H9 (cell line): ENCODE results near the gene SMCO3. TPM values are rescaled to one million over a fixed set of nuclear protein-coding genes. Genes with fewer than 3 reads are reported as not detected.

Experiments
- DNase-seq: peaks from one replicate; pipeline ENCODE4 v3.0.0-alpha.2; 2017
- H2AFZ ChIP-seq: one replicate; pipeline ENCODE4 v1.6.1; 2013; ENCODE audit warnings: mild to moderate bottlenecking, low read length, control low read depth, moderate library complexity
- H2AK5ac ChIP-seq: 2 replicates; pipeline ENCODE4 v1.6.1; 2013; ENCODE audit warnings: low read length, control low read depth, mixed read lengths; ENCODE audit not compliant: insufficient read length
- H2BK120ac ChIP-seq: one replicate; pipeline ENCODE4 v1.6.1; 2013; ENCODE audit warnings: low read depth, mild to moderate bottlenecking, low read length, control low read depth, inconsistent platforms; ENCODE audit not compliant: poor library complexity, severe bottlenecking
- H2BK12ac ChIP-seq: 2 replicates; pipeline ENCODE4 v1.6.1; 2013; ENCODE audit warnings: low read length, control low read depth, mixed read lengths, low read depth; ENCODE audit not compliant: insufficient read length
- H2BK15ac ChIP-seq: 2 replicates; pipeline ENCODE4 v1.6.1; 2013; ENCODE audit warnings: low read depth, low read length, control low read depth
- H2BK20ac ChIP-seq: one replicate; pipeline ENCODE4 v1.6.1; 2013; ENCODE audit warnings: low read depth, mild to moderate bottlenecking, low read length, control low read depth, inconsistent platforms; ENCODE audit not compliant: poor library complexity, severe bottlenecking
- H2BK5ac ChIP-seq: 2 replicates; pipeline ENCODE4 v1.6.1; 2013; ENCODE audit warnings: low read length, control low read depth, mixed read lengths; ENCODE audit not compliant: insufficient read length
- H3K14ac ChIP-seq: 2 replicates; pipeline ENCODE4 v1.6.1; 2013; ENCODE audit warnings: low read length, control low read depth; ENCODE audit not compliant: insufficient read depth
- H3K18ac ChIP-seq: 2 replicates; pipeline ENCODE4 v1.6.1; 2013; ENCODE audit warnings: low read depth, mild to moderate bottlenecking, mixed read lengths, low read length, control low read depth; ENCODE audit not compliant: insufficient read length
- H3K23ac ChIP-seq: 2 replicates; pipeline ENCODE4 v1.6.1; 2013; ENCODE audit warnings: low read length, control low read depth, mixed read lengths, low read depth; ENCODE audit not compliant: insufficient read length
- H3K23me2 ChIP-seq: 2 replicates; pipeline ENCODE4 v1.6.1; 2013; ENCODE audit warnings: low read depth, mild to moderate bottlenecking, mixed read lengths, low read length, control low read depth; ENCODE audit not compliant: insufficient read length, poor library complexity, severe bottlenecking
- H3K27ac ChIP-seq: 2 replicates; pipeline ENCODE4 v1.5.1; 2013; ENCODE audit warnings: low read length, control low read depth, mixed read lengths, low read depth; ENCODE audit not compliant: insufficient read length
- H3K27me3 ChIP-seq: 2 replicates; pipeline ENCODE4 v1.6.1; 2013; ENCODE audit warnings: low read length, control low read depth, inconsistent platforms; ENCODE audit not compliant: insufficient read depth
- H3K4ac ChIP-seq: 2 replicates; pipeline ENCODE4 v1.6.1; 2013; ENCODE audit warnings: low read depth, mild to moderate bottlenecking, control low read depth, inconsistent platforms, low read length, moderate library complexity
- H3K4me1 ChIP-seq: 2 replicates; pipeline ENCODE4 v1.6.1; 2013; ENCODE audit warnings: low read length, control low read depth, inconsistent platforms; ENCODE audit not compliant: insufficient read depth
- H3K4me2 ChIP-seq: 2 replicates; pipeline ENCODE4 v1.6.1; 2013; ENCODE audit warnings: low read length, control low read depth, mixed read lengths; ENCODE audit not compliant: insufficient read length, insufficient read depth
- H3K56ac ChIP-seq: 2 replicates; pipeline ENCODE4 v1.6.1; 2013; ENCODE audit warnings: low read depth, mild to moderate bottlenecking, mixed read lengths, low read length, control low read depth; ENCODE audit not compliant: insufficient read length
- H3K79me1 ChIP-seq: 2 replicates; pipeline ENCODE4 v1.6.1; 2013; ENCODE audit warnings: low read depth, mild to moderate bottlenecking, moderate library complexity, low read length, control low read depth, inconsistent platforms; ENCODE audit not compliant: insufficient read depth, poor library complexity, severe bottlenecking
- H3K79me2 ChIP-seq: 2 replicates; pipeline ENCODE4 v1.6.1; 2013; ENCODE audit warnings: low read length, control low read depth, inconsistent platforms; ENCODE audit not compliant: insufficient read depth
- H3K9ac ChIP-seq: 2 replicates; pipeline ENCODE4 v1.6.1; 2013; ENCODE audit warnings: low read length, control low read depth, mixed read lengths; ENCODE audit not compliant: insufficient read length; ENCODE audit errors: extremely low read depth
- H3K9me3 ChIP-seq: one replicate; pipeline ENCODE4 v1.6.1; 2013; ENCODE audit warnings: low read depth, low read length, inconsistent platforms; ENCODE audit not compliant: control insufficient read depth
- H3T11ph ChIP-seq: one replicate; pipeline ENCODE4 v1.6.1; 2013; ENCODE audit warnings: mild to moderate bottlenecking, low read length, control low read depth, inconsistent platforms
- H4K20me1 ChIP-seq: one replicate; pipeline ENCODE4 v1.6.1; 2013; ENCODE audit not compliant: control insufficient read depth, insufficient read length, insufficient read depth
- H4K5ac ChIP-seq: 2 replicates; pipeline ENCODE4 v1.6.1; 2013; ENCODE audit warnings: low read depth, mild to moderate bottlenecking, mixed read lengths, low read length, control low read depth; ENCODE audit not compliant: insufficient read length
- H4K8ac ChIP-seq: replicated peaks from 2 replicates; pipeline ENCODE4 v1.6.1; 2013; ENCODE audit warnings: low read length, control low read depth, mixed read lengths, low read depth; ENCODE audit not compliant: insufficient read length
- H4K91ac ChIP-seq: 2 replicates; pipeline ENCODE4 v1.6.1; 2013; ENCODE audit warnings: low read depth, mild to moderate bottlenecking, moderate library complexity, mixed read lengths, low read length, control low read depth; ENCODE audit not compliant: insufficient read length
- H3K27ac Mint-ChIP-seq, 3 experiments: 2 replicates in 2 of 3; 3 replicates in 1 of 3; pipeline ENCODE4 v1.8.0; 2020 to 2021; ENCODE audit warnings: mixed read lengths in 3 of 3, mild to moderate bottlenecking in 1 of 3, moderate library complexity in 1 of 3
- H3K27me3 Mint-ChIP-seq: 2 replicates; pipeline ENCODE4 v1.8.0; 2021; ENCODE audit warnings: low read depth, mild to moderate bottlenecking, moderate library complexity, mixed read lengths
- H3K36me3 Mint-ChIP-seq, 3 experiments: 2 replicates in 2 of 3; 3 replicates in 1 of 3; pipeline ENCODE4 v1.8.0; 2020 to 2021; ENCODE audit warnings: low read depth in 3 of 3, mixed read lengths in 3 of 3; ENCODE audit not compliant: insufficient read depth in 1 of 3
- H3K4me1 Mint-ChIP-seq, 2 experiments: 2 replicates each; pipeline ENCODE4 v1.8.0; 2020; ENCODE audit warnings: mixed read lengths in 2 of 2
- H3K4me3 Mint-ChIP-seq, 2 experiments: 2 replicates in 1 of 2; 3 replicates in 1 of 2; pipeline ENCODE4 v1.8.0; 2020 to 2021; ENCODE audit warnings: mild to moderate bottlenecking in 2 of 2, mixed read lengths in 2 of 2, moderate library complexity in 1 of 2
- H3K9me3 Mint-ChIP-seq, 2 experiments: 2 replicates in 1 of 2; 3 replicates in 1 of 2; pipeline ENCODE4 v1.8.0; 2020; ENCODE audit warnings: mild to moderate bottlenecking in 2 of 2, mixed read lengths in 2 of 2, moderate library complexity in 1 of 2
- CTCF ChIP-seq: fragments of 200-600 bp; sonication (generic); conservative IDR thresholded peaks from 3 replicates; pipeline ENCODE4 v1.8.0; 2021; ENCODE audit warnings: antibody characterized with exemption, mild to moderate bottlenecking
- WGBS: extraction: QIAGEN DNeasy Blood & Tissue Kit; methylation state at CpG from one replicate; pipeline ENCODE4 v1.1.7; 2013; ENCODE audit warnings: missing lambda C conversion rate, low lambda C conversion rate, mixed read lengths; ENCODE audit not compliant: insufficient read length; ENCODE audit errors: extremely low coverage; 5-methylcytosine and 5-hydroxymethylcytosine counted together
- total RNA-seq: library from RNA; stranded (reverse); gene quantifications from 2 replicates; pipeline ENCODE4 v1.2.1, GENCODE V29; 2021

Gene SMCO3
- total RNA-seq, 1 experiment from 2014 or later, result not detected

- Mint-ChIP-seq H3K36me3 (no peaks in the 10 kb centered on the region), H3K4me1 (peaks cover 30 to 41% of the 10 kb centered on the region in 2 experiments), H3K27ac (no peak overlapping the region), H3K4me3 (no peak overlapping the region; a peak in 1 of 5 replicates), H3K9me3 (no peaks in the 10 kb centered on the region), H3K27me3 (no peaks in the 10 kb centered on the region)
- no peak overlapping the region for H2AK5ac ChIP-seq
- H2BK120ac ChIP-seq, result no peak overlapping the region
- H3K79me2 ChIP-seq, result no peaks in the 10 kb centered on the region; the same call in 1 of the 2 replicates
- H3K23me2 ChIP-seq, result peaks cover 13% of the 10 kb centered on the region
- no CpG with 5 or more reads among the region's 3 CpGs for WGBS
- no peak overlapping the region for H2BK20ac ChIP-seq
- no peak overlapping the region for H3K14ac ChIP-seq
- no peak overlapping the region for H2AFZ ChIP-seq
- H3K27ac ChIP-seq, result no peak overlapping the region
- no peak overlapping the region for H3K9ac ChIP-seq
- no peak overlapping the region for H2BK5ac ChIP-seq
- no peak overlapping the region for H4K5ac ChIP-seq
- H3K4ac ChIP-seq, result no peak overlapping the region
- no peak overlapping the region for H3K23ac ChIP-seq
- no peaks in the 10 kb centered on the region for H3K79me1 ChIP-seq
- no peaks in the 10 kb centered on the region for H3K27me3 ChIP-seq
- no peaks in the 10 kb centered on the region for H3K9me3 ChIP-seq
- H3K56ac ChIP-seq, result no peak overlapping the region
- DNase-seq, result no peak
- no peak for TF ChIP-seq CTCF
- H4K91ac ChIP-seq, result no peak overlapping the region
- no peak overlapping the region for H3K18ac ChIP-seq
- H3T11ph ChIP-seq, result no peak overlapping the region
- no peak overlapping the region for H2BK12ac ChIP-seq
- no peak overlapping the region for H3K4me2 ChIP-seq
- H3K4me1 ChIP-seq, result peaks cover 2% of the 10 kb centered on the region; the same call in 1 of the 2 replicates
- no peak overlapping the region for H4K8ac ChIP-seq
- no peaks in the 10 kb centered on the region for H4K20me1 ChIP-seq
- no peak overlapping the region for H2BK15ac ChIP-seq
These were observed 36.7 kb downstream of the SMCO3 start for GRCh38 chr12:14777271-14777670.
